DOHH2 (cell line): ENCODE results near the gene CNN3.

Experiments
- EZH2phosphoT487 ChIP-seq: fragments of 200-600 bp; sonication (generic); IDR thresholded peaks from 2 replicates; pipeline ENCODE4 v1.6.1; 2017; ENCODE audit warnings: borderline replicate concordance, mild to moderate bottlenecking, antibody characterized with exemption, low read length, moderate library complexity, mixed read lengths
- TF ChIP-seq, protein P1 (sequence below): fragments of 200-600 bp; sonication (generic); IDR thresholded peaks from one replicate; pipeline ENCODE4 v1.5.1; 2014; ENCODE audit warnings: antibody characterized with exemption, mild to moderate bottlenecking, low read depth, low read length; ENCODE audit not compliant: poor library complexity, severe bottlenecking

DNA sequence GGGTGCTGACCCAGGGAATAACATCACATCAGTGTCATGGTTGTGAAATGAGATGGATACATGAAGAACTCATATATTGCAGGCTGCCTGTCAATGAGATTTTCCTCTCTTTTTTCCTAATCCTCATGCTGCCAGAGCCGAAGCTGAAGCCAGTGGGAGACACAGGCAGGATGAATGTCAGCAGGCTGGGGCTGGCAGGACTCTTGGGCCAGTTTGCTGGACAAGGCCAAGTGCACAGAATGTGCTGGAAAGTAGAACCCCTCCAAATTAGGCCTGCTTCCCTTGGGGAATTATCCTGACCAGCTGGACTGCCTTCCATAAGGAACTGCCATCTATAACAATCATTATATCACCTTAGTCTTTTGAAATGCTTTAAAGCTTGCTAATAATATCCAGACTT, 75.3 kb downstream of the CNN3 start:
- TF ChIP-seq, protein P1, sequence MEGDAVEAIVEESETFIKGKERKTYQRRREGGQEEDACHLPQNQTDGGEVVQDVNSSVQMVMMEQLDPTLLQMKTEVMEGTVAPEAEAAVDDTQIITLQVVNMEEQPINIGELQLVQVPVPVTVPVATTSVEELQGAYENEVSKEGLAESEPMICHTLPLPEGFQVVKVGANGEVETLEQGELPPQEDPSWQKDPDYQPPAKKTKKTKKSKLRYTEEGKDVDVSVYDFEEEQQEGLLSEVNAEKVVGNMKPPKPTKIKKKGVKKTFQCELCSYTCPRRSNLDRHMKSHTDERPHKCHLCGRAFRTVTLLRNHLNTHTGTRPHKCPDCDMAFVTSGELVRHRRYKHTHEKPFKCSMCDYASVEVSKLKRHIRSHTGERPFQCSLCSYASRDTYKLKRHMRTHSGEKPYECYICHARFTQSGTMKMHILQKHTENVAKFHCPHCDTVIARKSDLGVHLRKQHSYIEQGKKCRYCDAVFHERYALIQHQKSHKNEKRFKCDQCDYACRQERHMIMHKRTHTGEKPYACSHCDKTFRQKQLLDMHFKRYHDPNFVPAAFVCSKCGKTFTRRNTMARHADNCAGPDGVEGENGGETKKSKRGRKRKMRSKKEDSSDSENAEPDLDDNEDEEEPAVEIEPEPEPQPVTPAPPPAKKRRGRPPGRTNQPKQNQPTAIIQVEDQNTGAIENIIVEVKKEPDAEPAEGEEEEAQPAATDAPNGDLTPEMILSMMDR = no peak
- TF ChIP-seq EZH2phosphoT487 = no peak
